HG03045 (cell line): ENCODE data around the gene VSX1.

ENCODE experiments used
- ATAC-seq: cut with Tn5 transposase; IDR thresholded peaks from one replicate; pipeline ENCODE4 v1.9.1; 2021; ENCODE audit warnings: mild to moderate bottlenecking, moderate library complexity; ENCODE audit not compliant: unreplicated experiment

VSX1 gene

DNA sequence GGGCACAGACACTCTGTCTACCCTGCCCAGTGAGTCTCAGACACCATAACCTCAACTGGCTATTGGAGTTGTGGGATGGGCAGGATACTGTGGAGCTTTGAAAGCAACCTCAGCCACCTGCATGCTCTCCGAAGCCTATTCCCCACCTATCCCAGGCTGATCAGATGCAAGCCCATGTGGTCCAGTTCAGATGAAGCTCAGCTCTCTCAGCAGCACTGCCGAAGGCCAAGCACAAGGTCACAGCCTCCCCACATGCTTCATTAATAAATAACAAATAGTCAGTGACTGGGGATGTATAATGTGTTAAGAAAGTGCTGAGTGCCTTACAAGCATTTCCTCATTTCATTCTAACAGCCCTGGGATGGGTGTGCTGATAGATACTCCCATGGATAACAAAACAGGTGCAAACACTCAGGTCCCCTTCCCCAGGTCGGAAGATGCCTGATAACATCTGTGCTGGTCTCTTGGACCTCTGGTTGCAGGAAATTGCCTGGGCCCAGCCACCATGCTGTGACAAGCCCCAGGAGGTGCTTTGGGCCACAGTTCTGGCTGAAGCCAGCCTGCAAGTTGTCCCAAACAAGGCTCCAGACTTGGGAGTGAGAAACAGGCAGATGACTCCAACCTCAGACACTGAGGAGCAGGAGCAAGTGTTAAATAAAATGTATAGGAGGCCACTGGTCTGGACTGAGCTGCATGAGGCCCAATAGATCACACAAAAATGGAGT, 27.7 kb downstream of the VSX1 start:
- no peak for ATAC-seq

DNA sequence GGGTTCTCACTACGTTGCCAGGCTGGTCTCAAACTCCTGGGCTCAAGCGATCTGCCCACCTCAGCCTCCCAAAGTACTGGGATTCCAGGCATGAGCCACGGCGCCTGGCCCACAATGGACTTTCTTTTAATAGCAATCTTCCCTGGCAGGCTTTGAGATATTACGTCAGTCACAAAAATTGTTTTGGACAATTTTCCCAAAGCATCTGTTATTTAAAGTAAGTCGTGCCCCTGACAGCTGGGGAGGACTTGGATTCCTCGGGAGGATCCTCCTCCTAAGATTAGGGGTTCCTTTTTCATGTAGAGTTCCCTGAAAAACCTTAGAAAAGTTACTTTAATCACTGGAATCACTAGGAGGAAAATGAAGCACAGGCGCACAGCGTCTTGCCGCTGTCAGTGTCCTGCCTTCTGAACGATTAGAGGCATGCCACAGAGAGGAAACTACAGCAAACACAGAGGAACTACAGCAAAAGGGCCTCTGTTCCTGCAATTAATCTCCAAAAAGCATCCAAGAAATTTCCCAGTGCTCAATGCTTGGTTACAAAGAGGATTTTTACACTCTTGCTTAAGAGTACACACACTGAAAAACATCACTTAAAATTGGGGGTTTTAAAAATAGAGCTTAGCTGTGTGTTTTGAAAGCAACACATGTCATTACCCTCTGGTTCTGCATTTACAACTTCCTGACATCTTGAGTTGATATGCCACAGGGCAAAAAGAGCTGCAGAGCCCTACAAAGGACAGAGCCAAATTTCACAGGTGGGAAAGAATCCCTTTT, 28.5 kb downstream of the VSX1 start:
- ATAC-seq, result no peak

DNA sequence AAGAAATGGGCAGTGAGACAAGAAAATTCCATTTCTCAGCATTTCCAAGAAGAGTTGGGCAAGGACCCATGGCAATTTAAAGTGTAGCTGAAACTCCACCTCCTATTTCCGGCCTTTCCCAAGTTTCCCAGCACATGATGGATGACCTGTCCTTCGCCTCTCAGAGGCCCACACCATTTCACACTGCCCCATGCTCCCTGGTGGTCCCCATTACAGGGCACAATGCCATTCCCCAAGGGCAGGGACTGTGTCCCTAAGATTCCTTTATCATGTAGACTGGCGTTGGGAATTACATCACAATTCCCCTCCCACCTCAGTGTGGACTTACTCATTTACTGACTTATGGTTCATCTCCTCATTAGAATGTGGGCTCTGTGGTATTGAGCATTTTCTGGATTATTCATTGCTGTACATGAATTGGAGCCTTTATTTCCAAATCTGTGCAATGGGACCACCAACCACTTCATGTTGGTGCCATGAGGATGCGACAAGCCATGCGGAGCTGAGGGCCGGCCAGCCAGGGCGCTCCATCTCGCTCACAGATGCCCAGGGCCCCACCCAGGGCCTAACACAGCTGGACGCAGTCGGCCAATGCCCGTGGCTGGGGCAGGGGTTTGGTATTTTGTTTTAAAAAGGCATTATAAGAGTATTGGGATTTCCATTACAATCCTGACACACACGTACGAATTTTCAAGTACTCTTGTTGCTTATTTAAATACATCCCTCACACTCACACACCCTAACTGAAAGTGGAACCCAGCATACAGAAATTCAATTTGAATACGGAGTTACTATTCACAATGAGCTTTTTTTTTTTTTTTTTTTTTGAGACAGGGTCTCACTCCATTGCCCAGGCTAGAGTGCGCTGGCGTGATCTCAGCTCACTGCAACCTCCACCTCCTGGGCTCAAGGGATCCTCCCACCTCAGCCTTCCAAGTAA, 29.4 kb downstream of the VSX1 start:
- ATAC-seq, result no peak

DNA sequence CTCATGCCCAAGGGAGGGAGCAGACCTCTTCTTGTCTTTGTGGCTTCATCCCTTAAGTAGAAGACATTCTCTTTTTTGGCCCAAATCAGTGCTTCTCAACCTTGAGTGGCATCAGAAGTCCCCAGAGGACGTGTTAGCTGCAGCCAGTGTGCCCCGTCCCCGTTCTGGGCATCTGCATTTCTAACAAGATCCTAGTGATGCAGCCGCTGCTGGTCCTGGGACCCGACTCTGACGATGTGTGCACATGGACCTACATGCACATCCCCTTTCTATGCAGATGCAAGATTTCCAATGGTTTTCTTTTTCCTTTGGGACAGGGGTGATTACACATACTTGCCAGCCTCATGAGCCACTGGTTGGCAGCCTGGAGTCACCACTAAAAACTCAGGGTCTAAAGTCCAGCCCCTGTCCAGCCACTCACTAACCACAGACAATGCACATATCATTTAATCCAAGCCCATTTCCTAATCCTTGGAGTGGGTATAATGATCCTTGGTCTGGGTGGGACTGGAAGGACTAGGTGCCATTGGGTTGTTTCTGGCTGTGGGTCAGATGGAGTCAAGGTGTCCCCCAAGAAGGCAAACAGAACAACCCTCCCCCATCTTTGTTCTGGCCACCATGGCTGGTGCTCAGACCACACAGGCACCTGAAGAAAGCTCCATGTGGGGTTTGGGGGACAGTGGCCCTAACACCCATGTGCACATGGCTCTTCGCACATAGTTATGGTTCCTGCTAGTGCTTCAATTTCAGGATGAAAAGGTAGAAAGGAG, 30.4 kb downstream of the VSX1 start:
- no peak for ATAC-seq

DNA sequence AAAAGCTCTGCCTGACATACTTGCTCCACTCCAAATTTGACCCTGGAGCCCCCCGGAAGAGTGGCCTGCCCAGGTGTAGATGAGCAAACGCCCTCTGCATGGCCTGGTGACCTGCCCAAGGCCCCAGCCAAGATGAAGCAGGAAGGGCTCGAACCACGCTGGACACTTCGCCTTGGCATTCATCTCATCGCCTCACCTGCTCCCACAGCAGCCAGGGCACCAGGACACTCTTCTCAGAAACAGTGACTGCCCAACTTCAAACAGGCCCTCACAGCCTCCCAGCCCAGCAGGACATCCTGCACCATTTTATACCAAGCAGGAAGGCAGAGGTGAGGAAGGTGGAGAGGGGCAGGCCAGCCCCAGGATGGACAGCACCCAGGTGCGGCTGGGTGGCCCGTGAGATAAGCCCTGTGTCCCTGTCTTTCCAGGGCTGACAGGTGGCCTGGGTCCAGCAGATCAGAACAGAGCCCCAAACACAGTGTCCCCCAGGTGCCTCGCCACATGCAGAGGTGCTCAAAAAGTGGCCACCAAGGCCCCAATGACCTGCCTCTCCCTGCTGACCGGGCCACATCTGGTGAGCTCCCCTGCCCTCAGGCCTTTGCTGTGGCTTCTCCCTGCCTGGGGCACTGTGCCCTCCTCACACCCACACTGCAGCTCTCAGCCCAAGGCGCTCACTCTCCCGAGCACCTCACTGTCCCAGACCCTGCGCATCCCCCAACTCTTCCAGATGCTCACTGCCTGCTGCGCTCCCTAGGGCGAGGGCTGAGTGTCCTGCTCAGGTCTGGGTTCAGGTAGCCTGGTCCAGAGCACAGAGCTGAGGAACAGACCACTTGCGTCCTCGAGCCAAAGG, 31.2 kb downstream of the VSX1 start:
- ATAC-seq, result no peak

DNA sequence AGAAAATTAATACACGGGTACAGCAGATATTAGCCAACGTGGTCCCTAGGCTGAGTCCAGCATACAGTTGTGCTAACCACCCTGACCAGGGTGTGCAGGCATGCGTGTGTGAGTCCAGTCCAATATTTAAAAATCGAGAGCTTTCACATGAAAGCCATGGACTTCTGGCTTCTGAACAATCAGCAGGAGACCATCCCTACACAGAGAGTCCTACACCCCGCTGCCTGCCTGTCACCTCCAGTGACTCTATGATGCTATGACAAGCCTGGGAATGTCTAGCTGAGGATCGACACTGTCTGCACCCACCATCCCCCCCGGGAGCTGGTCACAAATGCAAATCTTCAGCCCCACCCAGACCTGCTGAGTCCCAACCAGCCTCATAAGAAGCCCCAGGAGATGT, 31.9 kb downstream of the VSX1 start:
- no peak for ATAC-seq

DNA sequence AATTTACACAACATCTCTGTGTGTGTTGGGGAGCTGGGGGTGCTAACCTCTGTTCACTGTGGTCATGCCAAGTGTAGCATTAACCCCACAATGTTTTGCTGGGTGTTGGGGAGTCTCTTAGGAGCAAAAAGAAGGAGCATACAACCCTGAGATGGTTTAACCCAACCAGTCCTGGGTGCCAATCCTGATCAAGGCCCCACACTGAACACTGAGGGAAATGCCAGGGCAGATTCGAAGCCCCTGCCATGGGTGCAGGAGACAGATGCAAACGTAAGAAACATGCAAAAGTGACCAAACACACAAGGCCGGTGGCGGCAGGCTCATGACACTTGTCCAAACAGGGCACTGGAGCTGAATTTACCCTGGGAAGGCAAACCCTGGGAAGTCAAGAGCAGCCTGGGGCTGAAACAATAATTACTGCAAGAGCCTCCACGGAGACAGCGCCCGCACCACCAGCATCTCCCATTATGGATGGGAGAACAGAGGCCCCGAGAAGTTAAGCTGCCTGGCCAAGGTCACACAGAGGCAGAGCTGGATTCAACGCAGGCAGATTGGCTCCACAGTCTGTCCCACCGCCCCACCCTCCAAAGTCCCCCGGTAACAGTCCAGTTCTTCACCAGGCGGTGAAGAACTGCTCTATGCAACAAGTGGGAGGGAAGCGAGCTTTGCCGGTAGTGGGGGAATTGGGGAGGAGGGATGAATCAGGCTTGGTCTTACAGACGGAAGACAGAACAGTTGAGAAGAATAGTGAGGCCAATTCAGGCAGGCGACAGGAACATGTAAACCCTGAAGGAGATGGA, 32.5 kb downstream of the VSX1 start:
- no peak for ATAC-seq

DNA sequence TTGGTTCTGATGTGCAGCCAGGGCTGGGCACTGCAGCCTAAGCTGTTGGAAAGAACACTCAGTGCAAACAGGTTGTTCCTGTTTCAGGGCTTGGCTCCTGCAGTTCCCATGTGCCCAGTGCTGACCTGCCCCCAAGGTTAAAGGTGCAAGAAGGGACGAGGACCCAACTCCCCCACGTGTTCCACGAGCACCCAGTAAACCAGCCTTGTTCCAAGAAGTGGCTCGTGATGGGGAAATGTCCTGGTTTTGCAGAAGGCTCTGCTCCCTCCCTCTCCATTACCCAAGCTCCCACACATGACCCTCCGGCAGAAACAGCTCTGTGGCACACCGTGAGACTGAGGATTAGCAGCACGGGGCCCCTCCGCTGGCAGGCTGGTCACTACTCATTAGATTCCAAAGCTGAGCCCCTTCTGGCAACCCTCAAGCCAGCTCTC, 33.4 kb downstream of the VSX1 start:
- no peak for ATAC-seq

DNA sequence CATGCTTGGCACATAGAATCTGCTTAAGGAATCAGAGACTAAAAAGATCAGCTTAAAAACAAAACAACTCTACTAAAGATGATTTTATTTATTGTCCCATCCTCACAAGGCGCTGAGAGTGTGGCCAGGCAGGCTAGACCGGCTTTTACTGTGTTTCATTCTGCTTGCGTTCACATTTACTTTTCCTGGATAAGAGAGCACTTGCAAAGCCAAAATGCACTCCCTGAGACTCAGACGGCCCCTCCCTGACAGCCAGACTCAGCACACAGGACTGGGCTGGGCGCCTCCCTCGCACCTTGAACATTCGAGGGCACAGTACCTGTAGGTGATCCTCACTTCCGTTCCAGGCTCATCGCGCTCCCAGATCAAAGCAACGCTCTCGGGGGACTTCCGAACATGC, 34.2 kb downstream of the VSX1 start:
- no peak for ATAC-seq

DNA sequence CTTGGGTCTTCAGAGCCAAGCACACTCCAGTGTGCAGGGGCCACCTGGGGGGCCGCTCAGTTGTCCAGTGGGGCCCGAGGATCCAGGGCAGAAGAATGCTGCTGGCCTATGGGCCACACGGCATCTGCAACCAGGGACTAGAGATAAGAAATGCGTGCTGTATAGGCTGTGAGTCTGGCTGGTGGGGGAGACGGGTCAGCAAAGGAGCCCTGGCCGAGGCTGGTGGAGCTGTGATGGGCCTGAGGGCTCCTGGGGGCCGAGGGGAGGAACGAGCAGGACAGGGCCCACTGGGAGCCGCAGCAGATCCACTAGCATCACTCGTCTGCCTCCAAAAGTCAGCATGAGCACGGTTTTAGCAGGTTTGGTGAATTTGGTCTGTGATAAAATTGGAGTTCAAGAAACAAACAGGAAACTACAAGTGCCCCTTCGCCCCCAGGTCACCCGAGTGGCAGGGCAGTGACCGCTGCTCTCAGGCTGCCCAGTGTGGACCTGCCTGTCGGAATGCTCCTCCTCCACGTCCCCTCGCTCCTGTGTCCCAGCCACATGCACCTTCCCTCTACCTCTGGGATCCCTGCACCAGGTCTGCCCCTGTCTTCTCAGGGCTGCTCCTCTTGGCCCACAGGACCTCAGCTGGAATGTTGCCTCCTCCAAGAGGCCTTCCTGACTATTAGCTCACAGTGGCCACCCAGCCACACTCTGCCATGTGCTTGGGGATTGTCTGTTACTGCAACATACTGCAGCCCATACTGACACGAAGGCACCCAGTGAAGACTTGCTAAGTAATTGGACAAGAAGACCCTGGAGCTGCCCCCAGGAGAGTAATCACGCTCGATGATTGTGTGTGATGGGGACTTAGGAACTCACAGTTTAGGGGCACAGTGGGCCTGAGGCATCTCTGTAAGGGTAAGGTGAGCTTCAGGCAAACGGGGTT, 34.9 kb downstream of the VSX1 start:
- no peak for ATAC-seq

DNA sequence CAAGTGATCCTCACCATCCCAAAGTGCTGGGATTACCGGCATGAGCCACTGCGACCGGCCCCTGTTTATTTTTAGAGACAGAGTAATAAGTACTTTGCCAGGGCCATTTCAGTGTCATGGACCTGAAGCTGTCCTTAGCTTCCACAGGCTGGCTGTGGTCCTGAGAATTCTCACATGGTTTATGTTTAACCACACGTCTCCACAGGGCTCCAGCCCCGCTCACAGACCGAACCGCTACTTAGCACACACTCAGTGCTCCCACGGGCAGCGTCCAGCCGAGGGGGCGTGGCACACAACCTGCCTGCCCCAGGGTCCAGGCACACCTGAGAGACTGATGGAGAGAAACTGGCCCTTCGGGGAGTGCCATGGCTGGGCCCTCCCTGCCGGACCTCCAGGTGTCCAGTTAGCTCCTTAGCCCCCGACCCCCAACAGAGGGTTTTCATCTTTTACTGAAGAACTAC, 35.7 kb downstream of the VSX1 start:
- ATAC-seq, result no peak

DNA sequence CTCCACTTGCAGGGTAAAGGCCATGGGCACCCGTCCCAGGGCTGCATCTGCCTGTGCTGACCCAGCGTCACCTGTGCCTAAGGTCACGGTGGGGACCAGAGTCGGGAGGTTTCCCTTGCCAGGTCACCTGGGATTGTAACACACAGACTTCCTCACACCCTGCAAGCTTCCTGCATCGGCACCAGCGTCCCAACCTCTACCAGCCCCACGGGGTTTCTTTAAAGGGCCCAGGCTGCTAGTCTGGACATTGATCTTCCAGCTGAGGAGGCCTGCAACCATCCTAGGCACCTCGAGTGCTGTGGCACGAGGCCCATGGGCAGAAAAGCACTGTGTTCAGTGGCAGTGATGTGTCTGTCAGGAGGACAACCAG, 36.6 kb downstream of the VSX1 start:
- ATAC-seq, result no peak

DNA sequence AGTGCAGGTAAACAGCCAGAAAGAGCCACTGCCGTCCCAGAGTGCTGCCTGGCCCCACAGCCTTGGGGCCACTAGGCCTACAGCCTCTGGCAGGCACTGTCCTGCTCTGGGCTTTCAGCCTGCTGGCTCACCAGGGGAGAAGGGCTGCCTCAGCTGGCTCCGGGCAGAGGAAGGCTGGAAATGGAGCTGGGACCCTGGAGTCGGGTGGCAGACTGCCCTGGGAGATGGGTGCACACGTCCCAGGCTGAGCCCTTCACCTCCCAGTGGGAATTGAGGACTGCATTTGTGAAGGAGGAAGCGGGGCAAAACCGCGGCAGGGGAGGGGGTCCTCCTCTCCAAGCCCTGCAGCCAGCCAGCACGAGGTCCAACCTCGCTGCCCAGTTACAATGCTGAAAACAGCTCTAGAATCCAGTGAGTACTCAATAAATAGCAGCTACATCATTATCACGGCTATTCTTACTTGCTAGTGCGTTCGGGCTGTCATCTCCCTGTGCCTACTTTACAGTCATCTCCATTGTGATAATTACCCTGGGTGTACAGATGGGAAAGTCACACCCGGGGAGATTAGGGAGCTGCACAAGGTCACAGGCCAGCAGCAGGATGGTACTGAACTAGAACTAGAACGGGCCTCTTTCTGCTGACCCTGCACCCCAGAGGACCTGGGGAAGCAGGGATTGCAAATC, 37.1 kb downstream of the VSX1 start:
- ATAC-seq, result no peak

DNA sequence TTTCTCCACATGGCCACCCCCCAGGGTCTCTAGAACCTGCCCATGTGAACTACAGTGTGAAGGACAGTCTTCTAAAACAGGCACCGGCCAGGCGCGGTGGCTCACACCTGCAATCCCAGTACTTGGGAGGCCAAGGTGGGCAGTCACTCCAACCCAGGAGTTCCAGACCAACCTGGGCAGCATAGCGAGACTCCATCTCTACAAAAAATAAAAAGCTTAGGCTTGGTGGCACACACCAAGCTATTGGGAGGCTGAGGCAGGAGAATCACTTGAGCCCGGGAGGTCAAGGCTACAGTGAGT, 37.7 kb downstream of the VSX1 start:
- ATAC-seq, result no peak

DNA sequence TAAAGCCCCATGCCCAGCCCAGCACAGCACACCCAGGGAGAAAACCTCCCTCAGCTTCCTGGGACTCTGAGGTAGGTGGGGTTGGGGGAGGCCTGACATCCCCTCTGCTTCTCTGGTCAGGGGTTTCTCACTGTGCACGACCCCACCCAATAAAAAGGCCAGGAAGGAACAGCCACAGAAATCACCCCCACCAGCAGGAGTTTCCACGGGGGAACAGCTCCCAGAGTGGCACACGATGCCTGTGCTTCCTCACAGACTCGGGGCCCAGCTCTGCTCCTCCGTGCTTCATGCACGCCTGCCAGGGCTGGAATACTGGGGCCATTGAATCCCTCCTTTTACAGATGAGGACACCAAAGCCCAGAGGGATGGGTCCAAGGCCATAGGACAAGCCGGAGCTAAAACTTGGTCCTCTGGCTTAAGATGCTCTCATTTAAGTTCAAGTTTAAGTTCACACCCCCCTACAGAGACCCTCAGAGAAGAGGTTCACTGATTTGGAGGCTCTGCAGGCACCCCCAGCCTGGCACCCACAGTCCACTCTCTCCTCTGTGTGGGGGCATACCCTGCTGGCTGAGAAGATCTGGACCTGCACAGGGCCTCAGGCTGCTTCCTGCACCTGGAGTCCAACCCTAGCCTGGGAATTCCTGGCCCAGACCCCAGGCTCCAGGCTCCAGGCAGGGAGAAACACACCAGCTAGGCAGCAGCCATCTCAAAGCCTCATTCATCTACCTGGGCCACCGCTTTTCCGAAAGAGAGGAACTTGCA, 38.3 kb downstream of the VSX1 start:
- ATAC-seq, result no peak
